Measurements from ENCODE around the gene NUP214.

Gene NUP214

GRCh38 chr9:131162886-131163285 is 37.5 kb downstream of the NUP214 start:
- H3K4me3 ChIP-seq (ENCODE audit: low read depth, low read length) = no peak overlapping the region
- DNase-seq (ENCODE audit: low read depth) = no peak
- TF ChIP-seq CTCF (IDR thresholded peaks at IDR 0.05; ENCODE audit: insufficient read depth, low read depth, low read length, missing control alignments) = no peak

- H3K4me3 ChIP-seq (ENCODE audit: low read depth, low read length) = no peak overlapping the region
- DNase-seq (ENCODE audit: low read depth) = no peak
- no peak for TF ChIP-seq CTCF (IDR thresholded peaks at IDR 0.05; ENCODE audit: insufficient read depth, low read depth, low read length, missing control alignments)
These were observed 40.1 kb downstream of the NUP214 start for GRCh38 chr9:131165523-131165922.

GRCh38 chr9:131167146-131167692 is 41.8 kb downstream of the NUP214 start:
- no peak for DNase-seq (ENCODE audit: low read depth)
- no peak for TF ChIP-seq CTCF (IDR thresholded peaks at IDR 0.05; ENCODE audit: insufficient read depth, low read depth, low read length, missing control alignments)
- H3K4me3 ChIP-seq (ENCODE audit: low read depth, low read length) = no peak overlapping the region

GRCh38 chr9:131167936-131168335 is 42.5 kb downstream of the NUP214 start:
- no peak for TF ChIP-seq CTCF (IDR thresholded peaks at IDR 0.05; ENCODE audit: insufficient read depth, low read depth, low read length, missing control alignments)
- H3K4me3 ChIP-seq (ENCODE audit: low read depth, low read length) = no peak overlapping the region
- DNase-seq (ENCODE audit: low read depth) = no peak

GRCh38 chr9:131169563-131170240 is 44.3 kb downstream of the NUP214 start:
- H3K4me3 ChIP-seq (ENCODE audit: low read depth, low read length) = no peak overlapping the region
- TF ChIP-seq CTCF (IDR thresholded peaks at IDR 0.05; ENCODE audit: insufficient read depth, low read depth, low read length, missing control alignments) = no peak
- DNase-seq (ENCODE audit: low read depth) = no peak

- H3K4me3 ChIP-seq (ENCODE audit: low read depth, low read length) = no peak overlapping the region
- TF ChIP-seq CTCF (IDR thresholded peaks at IDR 0.05; ENCODE audit: insufficient read depth, low read depth, low read length, missing control alignments) = no peak
- DNase-seq (ENCODE audit: low read depth) = no peak
These were observed 48.6 kb downstream of the NUP214 start for GRCh38 chr9:131173995-131174394.

Measured in GM12865 (cell line).